Stimulated activated naive B cell treated with anti-CD40 and anti-IgM and Interleukin-4, amounts not matched to agents 10 μg/mL and 1 μg/mL and 100 μg/mL, for 72 hours (primary cell): ENCODE data around the gene GLO1.
A peak's percentile ranks its signal among the peaks of the same experiment; 100 is the strongest.

Source experiments
- ATAC-seq, 2 donors: fragments of 150-1000 bp; cut with Tn5 transposase; replicated peaks; 2 replicates each; pipeline ENCODE4 v1.10.0; 2021; ENCODE audit warnings: moderate library complexity in 1 of 2
- DNase-seq: peaks from one replicate; pipeline ENCODE4 v3.0.0; 2021
- H3K27ac Mint-ChIP-seq: one replicate; pipeline ENCODE4 v1.8.0; 2022; ENCODE audit warnings: mild to moderate bottlenecking, mixed read lengths
- H3K27me3 Mint-ChIP-seq, 2 donors: one replicate each; pipeline ENCODE4 v1.8.0; 2022; ENCODE audit warnings: mixed read lengths in 2 of 2
- H3K36me3 Mint-ChIP-seq, 2 donors: one replicate each; pipeline ENCODE4 v1.8.0; 2022; ENCODE audit warnings: mixed read lengths in 2 of 2, mild to moderate bottlenecking in 1 of 2
- H3K4me1 Mint-ChIP-seq, 2 donors: one replicate each; pipeline ENCODE4 v1.8.0; 2022; ENCODE audit warnings: mixed read lengths in 2 of 2, mild to moderate bottlenecking in 1 of 2
- H3K4me3 Mint-ChIP-seq, 2 donors: one replicate each; pipeline ENCODE4 v1.8.0; 2022; ENCODE audit warnings: mild to moderate bottlenecking in 2 of 2, mixed read lengths in 2 of 2, moderate library complexity in 1 of 2
- H3K9me3 Mint-ChIP-seq, 2 donors: one replicate each; pipeline ENCODE4 v1.8.0; 2022; ENCODE audit warnings: mixed read lengths in 2 of 2, mild to moderate bottlenecking in 1 of 2

Gene GLO1

GRCh38 chr6:38695227-38695900 lies 7.6 kb downstream of the GLO1 start:
- Mint-ChIP-seq H3K4me1 (peaks cover 27 to 50% of the 10 kb centered on the region in 2 donors), H3K27ac (peak overlapping the region; percentile 39), H3K4me3 (no peak overlapping the region), H3K27me3 (no peaks in the 10 kb centered on the region), H3K36me3 (peaks cover 24 to 38% of the 10 kb centered on the region in 2 donors), H3K9me3 (peaks cover 8 to 12% of the 10 kb centered on the region in 2 donors)
- DNase-seq, result no peak
- ATAC-seq, result no peak

DNA sequence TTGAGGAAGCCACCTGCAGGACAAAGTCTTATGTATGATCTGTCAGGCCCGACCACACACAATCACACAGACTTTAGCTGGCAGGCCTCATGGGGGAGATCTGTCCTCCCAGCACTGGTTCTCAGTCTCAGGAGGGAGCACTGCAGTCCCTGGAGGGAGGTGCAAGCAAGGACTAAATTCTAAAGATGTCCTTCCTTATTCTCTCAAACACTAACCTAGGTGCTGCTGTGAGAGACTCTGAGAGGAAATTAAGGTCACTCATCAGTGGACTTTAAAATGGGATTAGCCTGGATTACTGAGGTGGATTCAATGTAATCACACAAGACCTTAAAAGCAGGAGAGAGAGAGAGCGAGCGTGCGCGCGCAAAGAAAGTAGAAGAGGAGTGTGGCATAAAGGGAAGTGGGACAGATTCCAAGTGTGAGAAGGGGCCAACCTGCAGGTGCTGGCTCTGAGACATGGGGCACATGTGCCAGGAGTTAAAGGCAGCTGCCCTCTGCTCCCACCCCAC lies 14.3 kb downstream of the GLO1 start:
- peaks cover 27 to 32% of the 10 kb centered on the region in 2 donors for H3K4me1 Mint-ChIP-seq
- H3K27me3 Mint-ChIP-seq, result no peaks in the 10 kb centered on the region
- peak; percentile 94 to 96 for ATAC-seq
- peak overlapping the region; percentile 31 to 75 for H3K4me3 Mint-ChIP-seq
- peak; percentile 28 for DNase-seq
- peaks cover 5 to 12% of the 10 kb centered on the region in 2 donors for H3K36me3 Mint-ChIP-seq
- H3K27ac Mint-ChIP-seq, result peak overlapping the region; percentile 72
- H3K9me3 Mint-ChIP-seq, result no peaks in the 10 kb centered on the region

DNA sequence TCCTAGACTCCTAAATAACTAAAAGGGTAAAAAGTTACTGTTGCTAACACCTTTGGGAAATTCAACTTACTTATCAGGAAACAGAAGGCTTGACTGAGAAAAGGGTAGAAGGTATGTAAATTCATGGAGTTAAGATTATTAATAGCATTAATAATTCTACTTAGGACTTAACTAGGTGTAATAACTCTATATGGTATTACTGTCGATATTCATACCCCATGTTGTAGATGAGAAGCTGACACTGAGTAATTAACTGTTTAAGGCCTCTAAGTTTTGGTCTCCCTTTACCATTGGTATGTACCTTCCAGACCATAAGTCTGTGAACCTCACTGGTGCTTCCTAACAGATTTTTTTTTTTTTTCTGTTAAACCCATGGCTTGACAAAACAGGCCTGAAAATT lies 15.4 kb downstream of the GLO1 start:
- Mint-ChIP-seq H3K36me3 (peaks cover 6 to 17% of the 10 kb centered on the region in 2 donors), H3K27ac (no peak overlapping the region)
- no peak for ATAC-seq

GRCh38 chr6:38687043-38687353 lies 15.9 kb downstream of the GLO1 start:
- Mint-ChIP-seq H3K27ac (no peak overlapping the region), H3K36me3 (peaks cover 6 to 18% of the 10 kb centered on the region in 2 donors), H3K4me3 (no peak overlapping the region), H3K9me3 (no peaks in the 10 kb centered on the region), H3K27me3 (no peaks in the 10 kb centered on the region), H3K4me1 (peaks cover 23 to 33% of the 10 kb centered on the region in 2 donors)
- ATAC-seq (no peak), DNase-seq (no peak)

More for the DNA sequence above, 15.4 kb downstream of the GLO1 start:
- no peak for DNase-seq
- H3K27me3 Mint-ChIP-seq, result no peaks in the 10 kb centered on the region
- H3K9me3 Mint-ChIP-seq, result no peaks in the 10 kb centered on the region
- H3K4me3 Mint-ChIP-seq, result no peak overlapping the region
- H3K4me1 Mint-ChIP-seq, result peaks cover 23 to 31% of the 10 kb centered on the region in 2 donors

DNA sequence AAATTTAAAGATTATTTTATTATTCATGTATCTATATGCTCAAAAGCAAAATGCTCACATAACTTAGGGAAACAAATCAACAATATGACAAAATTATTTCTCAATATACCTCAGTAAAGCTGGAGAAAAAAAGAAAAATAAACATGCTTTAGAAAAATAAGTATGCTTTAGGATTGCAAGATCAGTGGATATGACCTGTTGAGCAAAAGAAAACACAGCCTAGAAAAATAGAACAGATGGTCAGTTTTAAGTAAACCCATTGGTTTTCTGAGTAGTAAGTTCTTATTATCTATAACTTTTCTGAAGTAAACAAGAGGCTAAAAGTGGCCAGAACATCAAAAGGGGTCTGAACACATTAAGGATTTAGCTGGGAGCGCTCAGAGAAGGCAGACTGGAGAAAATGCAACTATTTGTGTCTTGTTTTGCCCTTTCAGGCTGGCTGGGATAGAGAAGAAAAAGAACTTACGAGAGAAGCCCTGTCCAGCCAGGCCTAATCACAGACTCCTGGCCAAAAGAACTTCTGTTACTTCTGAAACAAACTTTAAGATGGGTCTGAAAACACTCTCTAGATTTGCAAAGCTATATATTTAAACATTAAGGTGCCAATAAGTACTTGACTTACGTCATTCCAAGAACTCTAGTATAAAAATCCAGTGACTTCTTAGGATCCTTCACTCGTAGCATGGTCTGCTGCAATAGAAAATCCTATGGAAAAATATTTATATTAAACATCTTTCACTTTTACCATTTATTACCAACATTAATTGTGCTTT lies 16.5 kb downstream of the GLO1 start:
- Mint-ChIP-seq H3K4me3 (no peak overlapping the region), H3K27ac (no peak overlapping the region), H3K36me3 (peaks cover 10 to 24% of the 10 kb centered on the region in 2 donors), H3K27me3 (no peaks in the 10 kb centered on the region), H3K9me3 (no peaks in the 10 kb centered on the region), H3K4me1 (peaks cover 29 to 37% of the 10 kb centered on the region in 2 donors)
- no peak for DNase-seq
- ATAC-seq, result no peak

DNA sequence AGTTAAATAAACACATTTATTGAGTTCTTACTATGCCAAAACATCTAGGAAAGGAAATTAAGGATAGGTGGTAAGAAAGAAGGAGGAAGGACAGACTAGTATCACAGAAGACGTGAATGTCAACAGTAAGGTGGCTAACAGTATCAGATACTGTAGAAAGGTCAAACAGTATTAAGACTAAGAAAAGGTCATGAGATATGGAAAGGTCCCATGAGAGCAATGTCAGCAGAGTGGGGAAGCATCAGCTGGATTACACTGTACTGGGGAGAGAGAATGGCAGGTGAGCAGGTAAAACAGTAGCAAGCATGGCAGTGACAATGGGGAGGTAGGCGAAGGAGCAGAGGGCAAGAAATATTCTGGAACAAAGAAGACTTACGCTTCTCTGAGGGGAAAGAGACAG lies 18.0 kb downstream of the GLO1 start:
- DNase-seq (no peak), ATAC-seq (peak; percentile 24 to 47)
- Mint-ChIP-seq H3K36me3 (peaks cover 16 to 30% of the 10 kb centered on the region in 2 donors), H3K4me3 (no peak overlapping the region), H3K4me1 (peaks cover 29 to 37% of the 10 kb centered on the region in 2 donors), H3K27ac (no peak overlapping the region), H3K9me3 (no peaks in the 10 kb centered on the region), H3K27me3 (no peaks in the 10 kb centered on the region)

DNA sequence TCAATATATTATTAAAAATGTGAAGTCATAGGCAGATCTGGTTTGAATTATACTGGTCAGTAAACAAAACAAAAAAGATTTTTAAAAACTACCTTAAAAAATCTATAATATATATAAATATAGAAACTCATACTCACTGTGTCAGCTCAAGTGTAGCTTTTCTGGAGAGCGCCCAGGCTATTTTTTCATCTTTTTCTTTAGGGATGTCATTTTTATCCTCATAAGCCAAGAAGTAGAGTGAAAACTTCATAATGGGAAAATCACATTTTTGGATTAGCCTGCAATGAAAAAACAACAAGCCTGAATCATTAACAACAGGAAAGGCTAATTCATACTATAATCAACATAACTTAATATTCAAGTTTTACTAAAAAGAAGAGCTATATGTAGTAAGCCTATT lies 18.7 kb downstream of the GLO1 start:
- Mint-ChIP-seq H3K9me3 (no peaks in the 10 kb centered on the region), H3K27ac (no peak overlapping the region), H3K4me1 (peaks cover 25 to 33% of the 10 kb centered on the region in 2 donors), H3K36me3 (peaks cover 18 to 32% of the 10 kb centered on the region in 2 donors), H3K4me3 (no peak overlapping the region), H3K27me3 (no peaks in the 10 kb centered on the region)
- no peak for ATAC-seq
- no peak for DNase-seq

- DNase-seq, result no peak
- Mint-ChIP-seq H3K27me3 (no peaks in the 10 kb centered on the region), H3K4me1 (peaks cover 22 to 36% of the 10 kb centered on the region in 2 donors), H3K9me3 (no peaks in the 10 kb centered on the region), H3K27ac (no peak overlapping the region), H3K36me3 (peaks cover 30 to 46% of the 10 kb centered on the region in 2 donors), H3K4me3 (no peak overlapping the region)
- no peak for ATAC-seq
Observed at GRCh38 chr6:38681850-38682249, 21.1 kb downstream of the GLO1 start.

DNA sequence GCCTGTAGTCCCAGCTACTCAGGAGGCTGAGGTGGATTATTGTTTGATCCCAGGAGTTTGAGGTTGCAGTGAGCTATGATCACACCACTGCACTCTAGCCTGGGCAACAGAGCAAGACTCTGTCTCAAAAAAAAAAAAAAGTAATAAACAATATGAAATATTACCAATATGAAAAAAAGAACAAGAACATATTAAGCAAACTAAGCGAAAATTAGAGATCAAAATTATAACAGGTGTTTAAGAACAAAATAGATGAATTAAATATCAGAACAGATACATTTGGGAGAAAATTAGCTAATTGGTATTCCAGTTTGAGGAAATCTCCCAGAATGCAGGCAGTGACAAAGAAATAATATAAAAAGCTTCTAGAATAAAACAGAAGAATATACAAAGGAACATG lies 23.3 kb downstream of the GLO1 start:
- H3K27me3 Mint-ChIP-seq, result no peaks in the 10 kb centered on the region
- DNase-seq, result no peak
- peaks cover 25 to 50% of the 10 kb centered on the region in 2 donors for H3K4me1 Mint-ChIP-seq
- H3K9me3 Mint-ChIP-seq, result no peaks in the 10 kb centered on the region
- H3K36me3 Mint-ChIP-seq, result peaks cover 45 to 61% of the 10 kb centered on the region in 2 donors
- ATAC-seq, result no peak
- no peak overlapping the region for H3K4me3 Mint-ChIP-seq
- H3K27ac Mint-ChIP-seq, result no peak overlapping the region

DNA sequence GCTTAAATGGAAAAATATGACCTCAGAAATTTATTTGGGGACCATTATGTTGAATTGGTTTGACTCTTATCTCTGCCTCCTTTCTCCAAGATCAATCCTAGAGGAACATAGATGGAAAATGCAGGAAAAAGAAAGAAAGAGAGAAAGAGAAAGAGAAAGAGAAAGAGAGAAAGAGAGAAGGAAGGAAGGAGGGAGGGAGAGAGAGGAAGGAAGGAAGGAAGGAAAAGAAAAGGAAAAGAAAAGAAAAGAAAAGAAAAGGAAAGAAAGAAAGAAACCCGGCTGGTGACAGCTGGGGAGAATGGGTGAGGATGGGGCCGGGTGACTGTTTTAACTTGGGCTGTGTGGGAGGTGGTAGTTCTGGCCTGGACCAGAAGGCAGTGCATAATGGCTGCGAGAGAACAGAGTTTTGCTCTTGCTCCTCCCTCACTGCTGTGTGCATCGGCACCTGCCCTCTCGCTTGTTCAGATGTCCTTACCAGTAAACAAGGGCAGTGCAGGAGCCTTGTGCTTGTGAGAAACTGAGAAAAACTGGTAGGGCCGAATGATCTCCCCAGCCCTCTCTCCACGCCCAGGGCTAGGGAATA lies 24.7 kb downstream of the GLO1 start:
- peaks cover 3 to 4% of the 10 kb centered on the region in 2 donors for H3K9me3 Mint-ChIP-seq
- no peak for DNase-seq
- peak overlapping the region in 1 of 2 donors; percentile 33 for H3K4me3 Mint-ChIP-seq
- peaks cover 55 to 73% of the 10 kb centered on the region in 2 donors for H3K36me3 Mint-ChIP-seq
- H3K27ac Mint-ChIP-seq, result peak overlapping the region; percentile 37
- H3K27me3 Mint-ChIP-seq, result no peaks in the 10 kb centered on the region
- ATAC-seq, result peak; percentile 55 to 61
- H3K4me1 Mint-ChIP-seq, result peaks cover 35 to 64% of the 10 kb centered on the region in 2 donors

- peak; percentile 1 to 31 for ATAC-seq
Observed at GRCh38 chr6:38676974-38677544, 25.9 kb downstream of the GLO1 start.

DNA sequence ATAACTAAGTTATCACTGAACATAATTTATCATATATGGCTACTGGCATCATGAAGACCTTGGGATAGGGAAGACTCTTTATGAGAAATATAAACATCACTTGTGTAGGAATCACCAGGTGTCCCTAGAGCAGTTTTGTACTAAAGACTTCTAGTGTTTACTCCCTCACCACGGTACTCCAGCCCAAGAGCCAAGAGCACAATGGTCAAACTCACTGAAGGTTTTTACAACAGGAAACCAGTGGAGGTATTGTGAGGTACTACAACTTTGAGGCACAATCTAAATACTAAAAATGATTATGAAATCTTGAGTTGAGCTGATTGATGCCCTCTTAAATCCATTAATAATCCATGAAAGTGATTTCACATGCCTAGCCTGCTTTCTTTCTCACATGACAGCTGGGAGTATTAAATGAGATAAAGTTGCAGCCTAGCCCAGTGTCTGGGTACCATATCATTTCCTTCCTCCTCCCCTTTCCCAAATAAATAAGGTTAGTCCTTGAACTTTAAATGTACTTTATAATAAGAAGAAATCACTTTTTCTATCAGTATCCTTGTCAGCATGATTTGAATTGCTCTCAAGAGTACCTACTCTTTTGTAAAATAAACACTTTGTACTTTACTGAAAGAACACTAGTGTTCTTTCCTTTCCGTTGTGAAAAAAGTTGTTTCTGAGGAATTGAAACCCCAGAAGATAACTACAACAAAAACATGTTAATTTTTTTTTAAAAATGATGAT lies 26.5 kb downstream of the GLO1 start:
- Mint-ChIP-seq H3K4me3 (peak overlapping the region; percentile 26 to 65), H3K36me3 (peaks cover 50 to 60% of the 10 kb centered on the region in 2 donors), H3K9me3 (peaks cover 3 to 4% of the 10 kb centered on the region in 2 donors), H3K27ac (peak overlapping the region; percentile 82), H3K27me3 (no peaks in the 10 kb centered on the region), H3K4me1 (peaks cover 36 to 67% of the 10 kb centered on the region in 2 donors)
- DNase-seq (no peak), ATAC-seq (peak; percentile 58 to 61)

More at GRCh38 chr6:38676974-38677544, 25.9 kb downstream of the GLO1 start:
- H3K36me3 Mint-ChIP-seq, result peaks cover 54 to 67% of the 10 kb centered on the region in 2 donors
- peaks cover 3 to 4% of the 10 kb centered on the region in 2 donors for H3K9me3 Mint-ChIP-seq
- no peaks in the 10 kb centered on the region for H3K27me3 Mint-ChIP-seq
- DNase-seq, result no peak
- H3K27ac Mint-ChIP-seq, result peak overlapping the region; percentile 82
- peaks cover 41 to 70% of the 10 kb centered on the region in 2 donors for H3K4me1 Mint-ChIP-seq
- peak overlapping the region; percentile 26 to 65 for H3K4me3 Mint-ChIP-seq

DNA sequence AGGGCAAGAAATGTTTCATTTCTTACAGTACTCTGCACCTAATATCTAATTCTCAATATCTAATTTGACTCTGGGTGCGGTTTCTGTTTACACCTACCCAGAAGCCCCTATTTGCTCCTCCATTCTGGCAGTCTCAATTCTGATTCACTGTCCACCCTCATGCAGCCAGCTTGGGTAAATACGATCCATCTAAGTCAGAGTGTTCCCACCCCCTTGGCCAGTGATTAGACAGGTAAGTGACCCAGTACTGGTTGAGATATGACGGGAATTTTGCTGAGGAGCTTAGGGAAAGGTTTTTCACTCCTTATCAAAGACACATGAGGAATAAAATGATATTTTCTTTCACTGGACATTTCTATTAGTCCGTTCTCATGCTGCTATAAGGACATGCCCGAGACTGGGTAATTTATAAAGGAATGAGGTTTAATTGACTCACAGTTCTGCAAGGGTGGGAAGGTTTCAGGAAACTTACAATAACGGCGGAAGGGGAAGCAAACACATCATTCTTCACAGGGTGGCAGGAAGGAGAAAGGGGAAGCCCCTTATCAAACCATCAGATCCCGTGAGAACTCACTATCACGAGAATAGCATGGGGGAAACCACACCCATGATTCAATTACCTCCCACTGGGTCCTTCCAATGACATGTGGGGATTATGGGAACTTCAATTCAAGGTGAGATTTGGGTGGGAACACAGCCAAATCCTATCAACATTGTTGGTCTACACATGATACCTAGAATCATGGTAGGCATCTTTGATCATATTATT lies 29.4 kb downstream of the GLO1 start:
- Mint-ChIP-seq H3K27me3 (no peaks in the 10 kb centered on the region), H3K9me3 (peaks cover 3 to 4% of the 10 kb centered on the region in 2 donors), H3K4me3 (no peak overlapping the region), H3K27ac (peak overlapping the region; percentile 31), H3K4me1 (peaks cover 36 to 59% of the 10 kb centered on the region in 2 donors), H3K36me3 (peaks cover 38 to 47% of the 10 kb centered on the region in 2 donors)
- peak; percentile 29 to 38 for ATAC-seq
- DNase-seq, result no peak
